Measurements from ENCODE around the gene SPTBN5.

DNA sequence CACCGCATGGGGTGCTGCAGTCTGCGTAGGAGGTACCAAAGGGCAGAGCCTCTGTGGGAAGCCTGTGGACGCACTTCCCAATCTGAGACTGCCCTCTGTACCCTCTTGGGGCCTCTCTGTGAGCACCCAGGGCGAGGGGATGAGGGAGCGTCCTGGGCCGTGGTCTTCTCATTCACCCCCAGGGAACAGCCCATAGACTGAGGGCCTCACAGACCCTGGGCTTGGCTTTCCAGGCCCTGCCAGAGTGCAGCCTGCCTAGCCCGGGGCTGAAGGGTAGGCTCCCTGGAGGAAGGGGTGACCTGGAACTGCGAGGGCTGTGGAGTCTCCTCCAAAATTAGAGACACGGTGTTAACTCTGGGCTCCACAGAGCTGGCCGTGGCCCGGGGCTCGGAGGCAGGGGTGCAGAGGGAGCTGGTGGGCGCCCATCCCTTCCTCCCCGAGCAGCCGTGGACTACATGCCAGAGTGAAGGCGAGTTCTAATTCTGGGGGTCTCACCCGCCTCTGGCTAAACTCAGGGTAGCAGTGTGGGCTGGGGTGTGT, 468 bp upstream of the SPTBN5 start:
- TF ChIP-seq, protein P1, sequence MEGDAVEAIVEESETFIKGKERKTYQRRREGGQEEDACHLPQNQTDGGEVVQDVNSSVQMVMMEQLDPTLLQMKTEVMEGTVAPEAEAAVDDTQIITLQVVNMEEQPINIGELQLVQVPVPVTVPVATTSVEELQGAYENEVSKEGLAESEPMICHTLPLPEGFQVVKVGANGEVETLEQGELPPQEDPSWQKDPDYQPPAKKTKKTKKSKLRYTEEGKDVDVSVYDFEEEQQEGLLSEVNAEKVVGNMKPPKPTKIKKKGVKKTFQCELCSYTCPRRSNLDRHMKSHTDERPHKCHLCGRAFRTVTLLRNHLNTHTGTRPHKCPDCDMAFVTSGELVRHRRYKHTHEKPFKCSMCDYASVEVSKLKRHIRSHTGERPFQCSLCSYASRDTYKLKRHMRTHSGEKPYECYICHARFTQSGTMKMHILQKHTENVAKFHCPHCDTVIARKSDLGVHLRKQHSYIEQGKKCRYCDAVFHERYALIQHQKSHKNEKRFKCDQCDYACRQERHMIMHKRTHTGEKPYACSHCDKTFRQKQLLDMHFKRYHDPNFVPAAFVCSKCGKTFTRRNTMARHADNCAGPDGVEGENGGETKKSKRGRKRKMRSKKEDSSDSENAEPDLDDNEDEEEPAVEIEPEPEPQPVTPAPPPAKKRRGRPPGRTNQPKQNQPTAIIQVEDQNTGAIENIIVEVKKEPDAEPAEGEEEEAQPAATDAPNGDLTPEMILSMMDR (IDR thresholded peaks at IDR 0.05), result no peak
- no peak for TF ChIP-seq POLR2A (IDR thresholded peaks at IDR 0.05)

Measured in Peyer's patch (tissue), 4 donors.